Loucy (cell line): ENCODE data around the gene GSTT4.
"Not testable (repeated sequence)": the region's sequence is repeated elsewhere in the genome, so short reads cannot be mapped to it uniquely, and the experiment has no call there.

Experiments used
- H2AFZ ChIP-seq: fragments of 200-600 bp; sonication (generic); 2 replicates; pipeline ENCODE4 v1.6.0; 2016; ENCODE audit warnings: antibody characterized with exemption, mild to moderate bottlenecking, low read length, moderate library complexity
- H3F3A ChIP-seq: fragments of 200-600 bp; 2 replicates; pipeline ENCODE4 v1.6.0; 2016; ENCODE audit warnings: antibody characterized with exemption, low read depth, mild to moderate bottlenecking
- H3K27me3 ChIP-seq: fragments of 200-600 bp; sonication (generic); 2 replicates; pipeline ENCODE4 v1.6.1; 2014; ENCODE audit warnings: low read length, mild to moderate bottlenecking; ENCODE audit not compliant: insufficient read depth, poor library complexity, severe bottlenecking
- H3K36me3 ChIP-seq: fragments of 200-600 bp; sonication (generic); 2 replicates; pipeline ENCODE4 v1.6.1; 2016; ENCODE audit warnings: low read length; ENCODE audit not compliant: insufficient read depth
- H3K4me1 ChIP-seq: fragments of 200-600 bp; sonication (generic); 2 replicates; pipeline ENCODE4 v1.5.1; 2014; ENCODE audit warnings: low read length, mild to moderate bottlenecking; ENCODE audit not compliant: insufficient read depth, poor library complexity, severe bottlenecking
- H3K4me2 ChIP-seq: fragments of 200-600 bp; sonication (generic); 2 replicates; pipeline ENCODE4 v1.6.0; 2014; ENCODE audit warnings: antibody characterized with exemption, low read length, low read depth, mild to moderate bottlenecking; ENCODE audit not compliant: poor library complexity, severe bottlenecking
- H3K4me3 ChIP-seq: fragments of 200-600 bp; sonication (generic); 2 replicates; pipeline ENCODE4 v1.5.1; 2014; ENCODE audit warnings: low read length, mild to moderate bottlenecking, mixed read lengths; ENCODE audit not compliant: poor library complexity, severe bottlenecking
- H3K79me2 ChIP-seq: fragments of 200-600 bp; sonication (generic); 2 replicates; pipeline ENCODE4 v1.6.1; 2014; ENCODE audit warnings: low read length; ENCODE audit not compliant: insufficient read depth
- H3K9ac ChIP-seq: fragments of 200-600 bp; sonication (generic); 2 replicates; pipeline ENCODE4 v1.6.0; 2014; ENCODE audit warnings: mild to moderate bottlenecking, low read depth, low read length, moderate library complexity; ENCODE audit not compliant: poor library complexity, severe bottlenecking
- H3K9me2 ChIP-seq: fragments of 200-600 bp; sonication (generic); replicated peaks from 2 replicates; pipeline ENCODE4 v1.6.1; 2016; ENCODE audit warnings: low read depth, low read length, mixed read lengths
- H3K9me3 ChIP-seq: fragments of 200-600 bp; sonication (generic); 2 replicates; pipeline ENCODE4 v1.6.1; 2014; ENCODE audit warnings: mild to moderate bottlenecking, antibody characterized with exemption, low read length, low read depth; ENCODE audit not compliant: insufficient read depth
- H4K20me1 ChIP-seq: fragments of 200-600 bp; sonication (generic); 2 replicates; pipeline ENCODE4 v1.6.0; 2014; ENCODE audit warnings: antibody characterized with exemption, low read length, mild to moderate bottlenecking; ENCODE audit not compliant: insufficient read depth, poor library complexity, severe bottlenecking

GSTT4 gene

GRCh38 chr22:23952794-23953405, 52.4 kb downstream of the GSTT4 start:
- not testable (repeated sequence) for H3K4me3 ChIP-seq, H3F3A ChIP-seq, H3K4me2 ChIP-seq, H3K9me3 ChIP-seq, H3K79me2 ChIP-seq, H4K20me1 ChIP-seq, H2AFZ ChIP-seq, H3K36me3 ChIP-seq, H3K4me1 ChIP-seq, H3K27me3 ChIP-seq, H3K9me2 ChIP-seq, H3K9ac ChIP-seq

GRCh38 chr22:23951383-23951782, 53.9 kb downstream of the GSTT4 start:
- H3K4me1 ChIP-seq, H3K4me3 ChIP-seq, H3K4me2 ChIP-seq, H3K36me3 ChIP-seq, H3K9me2 ChIP-seq, H4K20me1 ChIP-seq, H3K9me3 ChIP-seq, H3K27me3 ChIP-seq, H2AFZ ChIP-seq, H3K79me2 ChIP-seq, H3F3A ChIP-seq, H3K9ac ChIP-seq: not testable (repeated sequence)

GRCh38 chr22:23949764-23950163, 55.5 kb downstream of the GSTT4 start:
- not testable (repeated sequence) for H3K9ac ChIP-seq, H3K9me2 ChIP-seq, H3K4me3 ChIP-seq, H3K4me1 ChIP-seq, H3K9me3 ChIP-seq, H3K79me2 ChIP-seq, H4K20me1 ChIP-seq, H3K27me3 ChIP-seq, H3K4me2 ChIP-seq, H2AFZ ChIP-seq, H3K36me3 ChIP-seq, H3F3A ChIP-seq
